SK-N-MC (cell line): ENCODE data around the gene AP3S1.

Source experiments
- EZH2 ChIP-seq: fragments of 200-600 bp; sonication (generic); IDR thresholded peaks from one replicate; pipeline ENCODE4 v1.6.1; 2017; ENCODE audit warnings: antibody characterized with exemption
- POLR2AphosphoS5 ChIP-seq: IDR thresholded peaks from 2 replicates; pipeline ENCODE4 v1.6.1; 2012; ENCODE audit warnings: mild to moderate bottlenecking, low read depth, low read length, borderline replicate concordance

- TF ChIP-seq POLR2AphosphoS5: no peak
- no peak for TF ChIP-seq EZH2
These were observed 97.3 kb downstream of the AP3S1 start for GRCh38 chr5:115939059-115939458.
